ENCODE results near the gene ISYNA1.
A peak's percentile ranks its signal among the peaks of the same experiment; 100 is the strongest.

ISYNA1 gene

GRCh38 chr19:18456974-18457373 lies 19.0 kb upstream of the ISYNA1 start:
- ATAC-seq (no peak), DNase-seq (no peak)
- Mint-ChIP-seq H3K4me3 (no peak overlapping the region), H3K4me1 (peaks cover 1% of the 10 kb centered on the region), H3K27ac (no peak overlapping the region), H3K9me3 (no peaks in the 10 kb centered on the region), H3K27me3 (no peaks in the 10 kb centered on the region), H3K36me3 (ENCODE audit: low read depth) (peaks cover 11% of the 10 kb centered on the region)

GRCh38 chr19:18456279-18456678 lies 18.3 kb upstream of the ISYNA1 start:
- ATAC-seq, result no peak
- no peaks in the 10 kb centered on the region for H3K9me3 Mint-ChIP-seq

GRCh38 chr19:18453269-18454024 lies 15.5 kb upstream of the ISYNA1 start:
- H3K4me3 Mint-ChIP-seq, result no peak overlapping the region

More at GRCh38 chr19:18456279-18456678, 18.3 kb upstream of the ISYNA1 start:
- no peak overlapping the region for H3K4me3 Mint-ChIP-seq
- no peaks in the 10 kb centered on the region for H3K27me3 Mint-ChIP-seq
- H3K27ac Mint-ChIP-seq, result no peak overlapping the region
- H3K36me3 Mint-ChIP-seq (ENCODE audit: low read depth), result peaks cover 7% of the 10 kb centered on the region
- H3K4me1 Mint-ChIP-seq, result no peaks in the 10 kb centered on the region
- DNase-seq, result no peak

DNA sequence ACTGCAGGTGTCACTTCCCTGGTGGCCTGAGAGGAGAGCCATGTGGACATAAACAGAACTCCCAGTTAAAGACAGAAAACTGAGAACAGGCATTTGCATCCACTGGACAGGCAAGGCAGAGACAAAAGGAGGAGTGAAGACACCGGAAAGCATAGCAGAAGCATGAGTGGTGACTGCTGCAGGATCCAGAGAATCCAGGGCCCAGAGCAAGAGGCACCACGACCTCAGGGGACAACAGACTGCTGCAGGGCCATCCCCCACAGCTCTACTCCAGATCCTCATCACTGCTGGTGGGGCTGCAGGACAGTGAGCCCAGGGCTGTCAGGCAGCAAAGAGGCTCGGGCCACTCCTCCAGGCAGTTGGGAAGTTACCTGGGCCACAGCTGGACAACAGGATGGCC lies 14.5 kb upstream of the ISYNA1 start:
- no peaks in the 10 kb centered on the region for H3K27me3 Mint-ChIP-seq
- H3K4me1 Mint-ChIP-seq, result peaks cover 3% of the 10 kb centered on the region
- no peak overlapping the region for H3K27ac Mint-ChIP-seq
- no peaks in the 10 kb centered on the region for H3K9me3 Mint-ChIP-seq
- H3K4me3 Mint-ChIP-seq, result no peak overlapping the region
- ATAC-seq (no peak), DNase-seq (no peak)
- H3K36me3 Mint-ChIP-seq (ENCODE audit: low read depth), result peaks cover 17% of the 10 kb centered on the region

More at GRCh38 chr19:18453269-18454024, 15.5 kb upstream of the ISYNA1 start:
- H3K9me3 Mint-ChIP-seq, result no peaks in the 10 kb centered on the region
- H3K4me1 Mint-ChIP-seq, result peaks cover 3% of the 10 kb centered on the region
- DNase-seq, result no peak
- no peaks in the 10 kb centered on the region for H3K27me3 Mint-ChIP-seq
- H3K36me3 Mint-ChIP-seq (ENCODE audit: low read depth), result peaks cover 13% of the 10 kb centered on the region
- H3K27ac Mint-ChIP-seq, result peak overlapping the region; percentile 53
- no peak for ATAC-seq

DNA sequence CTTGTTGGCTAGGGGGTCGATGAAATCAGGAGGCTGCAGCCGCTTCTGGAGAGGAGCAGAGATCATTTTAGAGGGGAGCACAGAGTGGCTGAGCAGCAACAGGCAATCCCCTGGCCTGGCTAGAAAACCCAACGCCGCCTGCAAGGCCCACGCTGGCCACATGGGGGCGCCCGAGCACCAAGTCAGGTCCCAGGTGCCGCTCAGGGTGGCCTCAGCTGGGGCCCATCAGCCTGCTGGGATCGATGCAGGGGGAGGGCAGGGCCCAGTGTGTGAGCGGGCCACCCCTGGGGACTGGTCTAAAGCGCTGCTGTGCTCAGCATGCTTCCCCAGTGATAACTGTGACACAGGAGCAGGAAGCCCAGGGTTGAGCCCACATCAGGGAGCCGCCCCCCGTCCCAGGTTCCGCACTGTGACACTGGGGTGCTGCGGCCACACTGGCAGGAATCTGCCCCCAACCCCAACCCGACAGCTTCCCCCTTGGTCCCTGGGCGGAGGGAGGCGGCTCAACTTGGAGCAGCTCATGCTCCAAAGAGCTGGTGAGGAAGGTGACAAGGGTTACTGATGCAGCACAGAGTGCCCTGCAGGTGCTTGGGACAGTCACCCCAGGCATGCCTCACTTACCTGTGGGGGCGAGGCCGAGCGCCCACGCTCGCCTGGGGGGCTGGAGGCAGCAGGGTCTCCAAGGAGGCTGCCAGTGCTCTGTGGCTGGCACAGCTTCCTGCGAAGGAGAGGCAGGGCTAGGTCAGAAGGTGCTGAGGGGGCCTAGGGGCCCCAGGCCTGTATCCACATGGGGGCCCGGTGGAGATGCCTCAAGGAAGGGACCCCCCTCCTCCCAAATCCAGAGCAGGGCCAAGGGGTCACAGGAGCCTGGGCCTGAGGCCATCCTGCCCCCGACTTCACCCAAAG lies 13.3 kb upstream of the ISYNA1 start:
- ATAC-seq (peak; percentile 80), DNase-seq (peak; percentile 93)
- Mint-ChIP-seq H3K4me3 (no peak overlapping the region), H3K27ac (no peak overlapping the region), H3K4me1 (peaks cover 3% of the 10 kb centered on the region), H3K36me3 (ENCODE audit: low read depth) (peaks cover 14% of the 10 kb centered on the region), H3K9me3 (no peaks in the 10 kb centered on the region), H3K27me3 (no peaks in the 10 kb centered on the region)

DNA sequence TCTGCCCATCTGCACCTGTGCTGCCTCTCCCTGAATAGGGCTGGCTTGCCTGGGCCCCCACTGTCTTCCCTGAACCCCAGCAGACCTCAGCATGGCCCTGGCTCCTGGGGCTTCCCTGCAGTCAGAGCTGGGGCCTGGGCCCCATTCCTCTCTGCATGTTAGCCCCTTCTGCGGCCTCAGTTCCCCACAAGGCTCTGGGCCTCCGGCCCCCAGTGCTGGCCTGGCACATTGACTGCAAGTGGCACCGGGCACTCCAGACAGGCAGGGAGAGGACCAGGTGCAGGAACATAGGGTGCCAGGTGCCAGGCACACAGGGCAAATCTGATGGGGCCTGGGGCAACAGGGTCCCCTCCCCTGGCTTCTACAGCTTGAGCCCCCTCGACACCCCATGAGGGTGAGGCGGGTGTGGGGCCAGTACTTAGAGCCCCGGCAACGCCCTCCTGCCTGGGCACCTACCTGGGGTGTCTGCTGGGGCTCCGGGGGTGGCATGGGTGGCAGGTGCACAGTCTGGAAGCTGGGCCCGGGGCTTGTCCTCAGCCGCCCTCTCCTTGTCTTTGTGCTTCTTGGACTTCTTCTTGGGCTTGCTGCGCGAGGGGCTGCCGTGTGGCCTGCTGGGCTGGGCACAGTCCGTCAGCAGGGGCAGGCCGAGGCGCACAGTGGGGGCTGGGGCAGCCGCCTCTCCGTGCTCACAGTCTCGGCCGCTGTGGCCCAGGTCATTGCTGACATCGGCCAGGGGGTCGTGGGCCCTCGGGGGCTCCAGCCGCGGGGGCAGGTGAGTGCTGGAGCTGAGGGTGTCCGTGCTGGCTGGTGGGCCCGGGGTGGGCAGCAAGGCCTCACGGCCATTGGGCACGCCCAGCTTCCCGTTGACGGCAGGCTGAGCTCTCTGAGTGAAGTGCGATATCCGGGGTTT lies 12.3 kb upstream of the ISYNA1 start:
- no peaks in the 10 kb centered on the region for H3K27me3 Mint-ChIP-seq
- no peak for DNase-seq
- no peak overlapping the region for H3K27ac Mint-ChIP-seq
- H3K9me3 Mint-ChIP-seq, result no peaks in the 10 kb centered on the region
- H3K4me3 Mint-ChIP-seq, result no peak overlapping the region
- H3K36me3 Mint-ChIP-seq (ENCODE audit: low read depth), result peaks cover 10% of the 10 kb centered on the region
- H3K4me1 Mint-ChIP-seq, result peaks cover 3% of the 10 kb centered on the region
- ATAC-seq, result no peak

DNA sequence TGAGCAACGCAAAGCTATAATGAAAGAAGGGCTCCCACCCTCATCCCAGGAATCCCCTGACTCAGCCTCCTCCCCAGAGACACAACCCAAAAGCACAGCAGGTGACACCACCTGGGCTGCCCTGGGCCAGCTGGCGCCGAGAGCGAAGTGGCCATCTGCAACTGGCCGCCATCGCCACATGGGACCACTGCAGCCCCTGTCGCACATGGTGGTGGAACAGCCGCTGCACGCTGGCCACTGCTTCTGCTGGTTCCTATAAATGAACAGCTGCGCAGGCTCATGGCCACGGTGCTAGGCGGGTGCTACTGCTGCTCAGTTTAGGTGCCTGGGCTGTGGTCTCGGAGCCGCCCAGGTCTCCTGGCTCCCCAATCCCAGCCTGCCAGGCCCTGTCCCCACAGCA lies 11.6 kb upstream of the ISYNA1 start:
- H3K4me3 Mint-ChIP-seq, result no peak overlapping the region
- peaks cover 3% of the 10 kb centered on the region for H3K4me1 Mint-ChIP-seq
- no peaks in the 10 kb centered on the region for H3K27me3 Mint-ChIP-seq
- H3K27ac Mint-ChIP-seq, result no peak overlapping the region
- H3K9me3 Mint-ChIP-seq, result no peaks in the 10 kb centered on the region
- DNase-seq, result no peak
- peaks cover 10% of the 10 kb centered on the region for H3K36me3 Mint-ChIP-seq (ENCODE audit: low read depth)
- no peak for ATAC-seq

GRCh38 chr19:18446811-18447359 lies 9.0 kb upstream of the ISYNA1 start:
- Mint-ChIP-seq H3K27me3 (no peaks in the 10 kb centered on the region), H3K4me1 (peaks cover 10% of the 10 kb centered on the region), H3K9me3 (peaks cover 5% of the 10 kb centered on the region), H3K27ac (no peak overlapping the region), H3K36me3 (ENCODE audit: low read depth) (peaks cover 19% of the 10 kb centered on the region), H3K4me3 (no peak overlapping the region)
- ATAC-seq (no peak), DNase-seq (no peak)

- Mint-ChIP-seq H3K4me1 (peaks cover 10% of the 10 kb centered on the region), H3K27me3 (no peaks in the 10 kb centered on the region), H3K4me3 (no peak overlapping the region), H3K27ac (no peak overlapping the region), H3K9me3 (peaks cover 5% of the 10 kb centered on the region), H3K36me3 (ENCODE audit: low read depth) (peaks cover 19% of the 10 kb centered on the region)
- ATAC-seq (no peak), DNase-seq (no peak)
Measured at GRCh38 chr19:18446145-18446810, 8.3 kb upstream of the ISYNA1 start.

GRCh38 chr19:18445262-18445948 lies 7.5 kb upstream of the ISYNA1 start:
- DNase-seq (no peak), ATAC-seq (no peak)
- peaks cover 8% of the 10 kb centered on the region for H3K4me1 Mint-ChIP-seq
- H3K4me3 Mint-ChIP-seq, result no peak overlapping the region
- peaks cover 5% of the 10 kb centered on the region for H3K9me3 Mint-ChIP-seq
- H3K27ac Mint-ChIP-seq, result no peak overlapping the region
- H3K27me3 Mint-ChIP-seq, result no peaks in the 10 kb centered on the region
- H3K36me3 Mint-ChIP-seq (ENCODE audit: low read depth), result peaks cover 17% of the 10 kb centered on the region

DNA sequence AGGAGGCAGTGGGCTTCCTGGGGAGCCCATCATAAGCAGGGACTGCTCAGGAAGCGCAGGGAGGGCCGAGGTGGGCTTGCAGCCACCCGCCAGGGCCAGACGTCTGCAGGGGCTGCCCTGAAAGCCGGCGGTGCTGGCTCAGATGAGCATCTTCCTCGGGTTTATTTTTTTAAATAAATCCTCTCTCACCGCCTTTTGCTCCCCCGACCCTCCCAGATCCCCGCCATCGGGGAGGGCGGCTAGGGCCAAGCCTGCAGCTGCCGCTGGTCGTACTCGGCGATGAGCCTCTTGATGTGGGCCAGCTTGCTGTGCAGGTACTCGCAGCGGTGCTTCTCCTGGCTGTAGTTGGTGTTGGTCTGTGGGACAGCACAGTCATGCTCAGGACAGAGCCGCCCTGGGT lies 6.6 kb upstream of the ISYNA1 start:
- ATAC-seq (no peak), DNase-seq (no peak)
- Mint-ChIP-seq H3K27ac (no peak overlapping the region), H3K9me3 (peaks cover 5% of the 10 kb centered on the region), H3K36me3 (ENCODE audit: low read depth) (peaks cover 17% of the 10 kb centered on the region), H3K27me3 (no peaks in the 10 kb centered on the region), H3K4me3 (no peak overlapping the region), H3K4me1 (peaks cover 8% of the 10 kb centered on the region)

- H3K4me3 Mint-ChIP-seq, result no peak overlapping the region
- DNase-seq (no peak), ATAC-seq (no peak)
- no peaks in the 10 kb centered on the region for H3K27me3 Mint-ChIP-seq
- H3K4me1 Mint-ChIP-seq, result peaks cover 8% of the 10 kb centered on the region
- H3K36me3 Mint-ChIP-seq (ENCODE audit: low read depth), result peaks cover 14% of the 10 kb centered on the region
- H3K9me3 Mint-ChIP-seq, result peaks cover 5% of the 10 kb centered on the region
- no peak overlapping the region for H3K27ac Mint-ChIP-seq
Measured at GRCh38 chr19:18443831-18444230, 5.9 kb upstream of the ISYNA1 start.

DNA sequence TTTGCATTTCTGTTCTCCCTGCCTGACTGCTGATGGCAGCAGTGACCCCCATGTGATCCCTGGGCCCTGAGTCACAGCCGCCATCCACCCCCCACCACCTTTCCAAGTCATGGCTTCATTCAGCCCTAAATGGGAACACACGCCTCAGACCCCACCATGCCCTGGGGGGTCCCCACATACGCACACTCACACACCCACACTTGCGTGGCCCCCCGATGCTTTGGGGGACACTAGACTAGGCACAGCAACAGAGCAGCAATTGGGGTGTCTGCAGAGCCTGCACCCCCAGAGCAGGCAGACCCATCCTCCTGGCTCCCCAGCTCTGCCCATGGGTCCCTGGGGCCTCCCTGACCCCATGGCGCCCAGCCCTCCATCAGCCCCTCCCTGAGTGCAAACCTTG lies 5.5 kb upstream of the ISYNA1 start:
- peaks cover 13% of the 10 kb centered on the region for H3K36me3 Mint-ChIP-seq (ENCODE audit: low read depth)
- H3K4me3 Mint-ChIP-seq, result no peak overlapping the region
- no peak for DNase-seq
- H3K27me3 Mint-ChIP-seq, result no peaks in the 10 kb centered on the region
- H3K27ac Mint-ChIP-seq, result no peak overlapping the region
- ATAC-seq, result no peak
- H3K4me1 Mint-ChIP-seq, result peaks cover 8% of the 10 kb centered on the region
- peaks cover 5% of the 10 kb centered on the region for H3K9me3 Mint-ChIP-seq

Data from activated naive CD8-positive, alpha-beta T cell treated with anti-CD3 and anti-CD28 coated beads, Interleukin-2, amount 50 U/mL, for 24 hours (primary cell).